ENCODE measurements around the gene HHIPL1.

The HHIPL1 gene

GRCh38 chr14:99663386-99664057, 18.6 kb downstream of the HHIPL1 start:
- DNase-seq = no peak

DNA sequence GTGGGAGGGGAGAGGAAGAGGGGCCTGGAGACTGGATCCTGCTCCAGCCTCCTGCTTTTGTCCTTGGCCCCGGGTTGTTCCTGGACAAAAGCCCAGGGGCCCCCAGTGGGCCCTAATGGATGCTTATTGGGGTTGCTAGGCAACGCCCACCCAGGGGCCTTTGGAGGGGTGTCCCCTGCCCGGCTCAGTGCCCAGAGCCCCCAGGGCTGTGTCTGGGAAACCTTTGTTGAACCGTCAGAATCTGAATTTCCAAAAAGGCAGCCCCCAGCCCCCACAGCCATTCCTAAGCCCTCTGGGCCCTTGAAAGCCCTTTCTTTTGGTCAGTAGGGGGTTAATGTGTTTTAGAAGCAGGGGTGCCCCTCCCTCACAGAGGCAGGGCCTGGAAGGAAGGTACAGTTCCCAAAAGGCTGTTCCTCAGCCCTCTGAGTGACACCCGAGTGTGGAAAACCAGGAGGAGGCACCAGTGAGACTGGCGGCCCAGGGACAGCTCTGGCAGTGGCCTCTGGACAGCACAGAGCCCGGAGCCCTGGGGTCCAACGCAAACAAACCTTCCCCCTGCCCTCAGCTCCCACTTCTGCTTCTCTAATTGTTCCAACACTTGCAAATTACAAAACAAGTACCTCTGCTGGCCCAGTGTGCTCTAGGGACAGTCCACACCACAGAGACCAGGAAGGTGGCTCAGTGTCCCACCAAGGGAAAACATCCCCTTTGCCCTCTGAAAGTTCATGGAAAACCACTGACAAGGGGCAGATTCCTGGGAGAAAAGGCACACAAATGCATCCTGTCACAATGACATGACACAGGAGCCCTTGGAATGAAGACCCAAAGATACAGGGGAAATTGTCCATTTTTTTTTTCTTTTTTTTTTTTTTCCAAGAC, 19.4 kb downstream of the HHIPL1 start:
- no peak for DNase-seq

GRCh38 chr14:99664937-99665273, 20.0 kb downstream of the HHIPL1 start:
- no peak for DNase-seq

GRCh38 chr14:99666533-99666932, 21.6 kb downstream of the HHIPL1 start:
- no peak for DNase-seq

DNA sequence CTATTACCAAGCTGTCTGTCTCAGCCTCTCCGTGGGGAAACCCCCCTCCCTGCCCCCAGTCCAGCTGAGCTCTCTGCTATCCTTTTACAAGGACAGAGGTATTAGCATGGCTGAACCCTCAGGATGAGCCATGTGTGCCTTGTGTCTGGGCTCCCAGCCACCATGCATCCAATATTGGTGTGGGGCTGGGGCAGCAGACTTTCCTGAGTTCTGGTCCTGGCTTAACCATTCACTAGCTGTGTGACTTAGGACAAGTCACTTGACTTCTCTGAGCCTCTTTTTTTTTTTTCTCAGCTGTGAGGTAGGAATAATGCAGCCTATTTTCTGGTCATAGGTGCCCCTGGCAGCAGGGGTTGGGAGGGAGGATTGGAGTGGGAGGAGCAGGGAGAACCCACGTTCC, 22.1 kb downstream of the HHIPL1 start:
- no peak for DNase-seq

DNA sequence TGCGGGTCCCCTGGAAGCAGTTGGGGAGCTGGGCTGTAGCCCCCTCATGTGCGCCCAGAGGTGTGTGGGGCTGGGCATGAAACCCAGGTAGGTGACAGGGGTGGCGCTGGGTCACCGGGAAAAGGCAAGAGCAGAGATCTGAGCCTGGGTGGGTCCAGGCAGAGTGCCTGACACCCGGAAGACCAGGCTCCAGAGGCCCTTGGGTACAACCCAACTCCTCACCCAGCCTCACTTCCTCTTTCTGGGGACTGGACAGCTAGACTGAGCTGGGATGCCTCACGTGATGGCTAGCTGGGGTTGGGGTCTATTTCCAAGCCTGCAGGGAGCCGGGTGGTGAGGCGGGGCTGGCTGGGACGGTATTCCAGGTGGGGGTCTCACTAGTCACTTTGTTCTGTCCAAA, 22.9 kb downstream of the HHIPL1 start:
- DNase-seq = no peak

DNA sequence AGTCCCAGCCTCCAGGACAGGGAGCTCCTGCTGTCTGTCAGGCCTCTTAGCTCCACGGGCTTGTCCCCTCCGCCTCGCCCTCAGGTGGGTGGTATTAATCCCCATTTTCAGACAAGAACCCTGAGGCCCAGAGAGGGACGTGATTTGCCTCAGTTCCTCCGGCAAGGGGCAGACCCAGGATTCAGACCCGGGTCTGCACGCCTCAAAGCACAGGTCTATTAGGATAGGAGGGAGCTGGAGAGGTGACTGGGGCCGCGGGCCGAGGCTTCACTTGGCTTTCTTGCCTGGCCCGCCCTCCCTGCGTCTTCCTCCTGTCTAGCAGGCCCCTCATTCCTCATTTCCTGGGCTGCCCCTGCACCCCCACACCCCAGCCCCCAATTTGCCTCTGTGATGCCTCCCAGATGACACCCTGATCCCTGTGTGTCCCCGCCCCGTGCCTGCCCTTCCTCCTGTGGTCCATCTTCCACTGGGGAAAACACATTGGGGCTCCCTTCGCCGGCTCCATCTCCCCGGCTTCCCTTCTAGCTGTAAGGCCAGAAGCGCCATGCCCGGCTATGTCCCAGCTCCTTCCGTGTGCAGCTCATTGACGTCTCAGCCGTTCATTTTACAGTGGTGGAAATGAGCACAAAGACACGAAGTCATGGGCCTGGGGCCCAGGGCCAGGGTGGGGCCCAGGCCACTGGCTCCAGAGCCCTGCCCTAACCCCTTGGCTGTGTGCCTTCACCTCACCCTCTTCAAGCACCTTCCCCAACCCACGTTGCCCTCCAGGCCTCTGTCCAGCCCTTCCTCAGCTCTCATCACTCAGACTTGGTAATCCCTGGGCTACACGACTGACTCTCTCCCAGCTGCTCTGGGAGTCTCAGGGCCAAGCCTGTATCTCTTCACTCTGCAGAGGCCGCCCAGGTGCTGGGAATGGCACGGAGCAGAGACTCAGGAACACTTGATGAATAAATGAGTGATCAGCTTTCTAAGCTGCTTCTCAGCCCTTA, 23.7 kb downstream of the HHIPL1 start:
- DNase-seq = no peak

GRCh38 chr14:99670361-99671234, 25.7 kb downstream of the HHIPL1 start:
- no peak for DNase-seq

- DNase-seq = no peak
Observed at GRCh38 chr14:99671235-99672224, 26.6 kb downstream of the HHIPL1 start.

- DNase-seq = no peak
Observed at GRCh38 chr14:99672506-99673304, 27.8 kb downstream of the HHIPL1 start.

DNA sequence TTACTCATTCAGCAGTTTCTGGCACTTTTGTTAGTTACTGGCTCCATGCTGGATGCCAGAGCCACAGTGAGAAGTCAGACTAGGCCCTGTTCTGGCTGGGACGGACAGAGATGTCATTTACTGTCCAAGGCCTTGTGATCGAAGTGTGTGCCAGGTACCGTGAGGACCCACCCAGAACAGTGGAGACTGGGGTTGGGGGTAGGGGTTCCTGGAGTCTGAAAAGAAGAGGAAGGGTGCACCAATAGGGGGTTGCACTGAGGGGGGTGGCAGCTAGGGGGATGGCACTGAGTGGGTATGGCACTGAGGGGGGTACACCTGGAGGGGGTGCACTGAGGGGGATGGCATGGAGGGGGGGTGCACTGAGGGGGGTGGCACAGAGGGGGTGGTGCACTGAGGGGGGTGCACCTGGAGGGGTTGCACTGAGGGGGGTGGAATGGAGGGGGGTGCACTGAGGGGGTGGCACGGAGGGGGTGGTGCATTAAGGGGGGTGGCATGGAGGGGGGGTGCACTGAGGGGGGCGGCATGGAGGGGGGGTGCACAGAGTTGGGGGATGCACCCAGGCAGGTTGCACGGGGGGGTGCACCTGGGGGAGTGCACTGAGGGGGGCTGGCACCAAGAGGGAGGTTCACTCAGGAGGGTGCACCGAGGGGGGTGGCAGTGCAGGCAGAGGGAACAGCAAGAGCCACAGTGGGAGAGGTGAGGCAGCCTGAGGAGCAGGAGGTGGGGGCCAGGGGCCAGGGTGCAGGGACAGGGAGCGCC, 28.6 kb downstream of the HHIPL1 start:
- DNase-seq = no peak

DNA sequence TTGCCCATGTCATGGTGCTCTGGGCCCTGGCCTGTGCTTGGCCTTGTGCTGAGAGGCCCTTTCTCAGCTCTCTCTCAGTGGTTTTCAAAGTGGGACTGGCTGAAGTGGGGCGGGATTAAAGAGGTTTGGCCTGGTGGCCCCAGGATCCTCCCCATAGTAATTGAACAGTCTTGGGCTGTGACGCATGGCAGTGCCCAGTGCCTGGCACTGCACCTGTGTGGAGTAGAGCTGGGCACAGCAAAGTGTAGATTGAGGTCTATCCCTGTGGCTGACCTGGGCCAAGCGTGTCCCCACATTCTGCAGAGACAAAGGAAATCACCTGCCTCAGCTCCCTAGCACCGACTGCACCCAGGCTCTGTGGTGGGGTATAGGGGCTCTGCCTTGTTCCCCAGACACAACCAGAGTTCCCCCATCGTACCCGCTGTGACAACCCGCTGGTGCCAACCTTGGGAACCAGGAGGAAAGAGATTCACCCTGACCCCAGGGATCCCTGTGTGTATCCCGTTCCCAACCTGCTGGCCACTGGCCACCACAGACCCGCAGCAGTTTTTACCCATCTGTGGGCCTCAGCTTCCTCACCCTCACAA, 29.2 kb downstream of the HHIPL1 start:
- no peak for DNase-seq

DNA sequence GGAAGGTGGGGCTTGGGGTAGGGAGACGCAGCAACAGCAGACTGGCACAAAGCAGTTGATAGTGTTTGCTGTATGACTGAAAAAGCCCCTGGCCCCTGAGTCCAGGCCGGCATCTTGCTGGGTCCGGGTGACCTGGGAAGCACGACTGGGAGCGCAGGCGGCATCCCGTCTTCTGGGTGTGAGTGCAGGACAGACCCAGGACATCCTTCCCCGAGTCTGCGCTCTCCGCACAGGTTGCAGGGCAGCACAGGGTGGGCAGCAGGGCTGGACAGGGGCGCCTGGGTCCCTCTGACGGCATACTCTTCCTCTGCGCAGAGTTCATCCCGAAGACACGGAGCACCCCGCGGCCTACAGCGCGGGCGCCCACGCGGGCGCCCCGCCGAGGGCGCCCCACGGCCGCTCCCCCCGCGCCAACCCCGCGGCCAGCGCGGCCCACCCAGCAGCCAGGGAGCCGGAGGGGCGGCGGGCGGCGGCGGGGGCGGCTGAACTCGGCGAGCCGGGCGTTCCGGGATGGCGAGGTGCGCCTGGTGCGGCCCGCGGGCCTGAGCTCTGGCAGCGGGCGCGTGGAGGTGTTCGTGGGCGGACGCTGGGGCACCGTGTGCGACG, 29.9 kb downstream of the HHIPL1 start:
- DNase-seq = no peak

- DNase-seq = no peak
Observed at GRCh38 chr14:99675382-99675835, 30.5 kb downstream of the HHIPL1 start.

- no peak for DNase-seq
Observed at GRCh38 chr14:99675951-99676350, 31.0 kb downstream of the HHIPL1 start.

GRCh38 chr14:99676657-99677056, 31.7 kb downstream of the HHIPL1 start:
- no peak for DNase-seq

GRCh38 chr14:99677231-99678140, 32.6 kb downstream of the HHIPL1 start:
- DNase-seq = no peak

Measured in activated CD4-positive, alpha-beta T cell treated with anti-CD3 and anti-CD28 coated beads for 4 hours (primary cell).